K562 (cell line): ENCODE measurements around the gene TOMM5. TPM values are rescaled to one million over a fixed set of nuclear protein-coding genes. Genes with fewer than 3 reads are reported as not detected.

Experiments
- ATAC-seq: fragments of 200-7000 bp; cut with Tn5 transposase; 3 replicates; pipeline ENCODE4 v1.9.1; 2020; ENCODE audit warnings: moderate library complexity
- BruUV-seq: library from RNA; stranded (reverse); fragments of 400-500 nt; replicated peaks from 2 replicates; lab custom pipeline; 2021; lab: Mats Ljungman, UMichigan
- CTCF ChIA-PET: fragments of 300-600 bp; formaldehyde crosslinking; extraction: SDS; loops from one replicate; lab custom pipeline; 2021; ENCODE audit warnings: low intra/inter-chr PET ratio; lab: Yijun Ruan, JAX
- POLR2A ChIA-PET: fragments of 300-600, 350-650 bp; sonication (Branson Sonifier 250); formaldehyde crosslinking; extraction: SDS; loops from one replicate; lab custom pipeline; 2021; ENCODE audit warnings: antibody characterized with exemption, inconsistent platforms; lab: Yijun Ruan, JAX
- DNase-seq, 4 experiments: peaks; one replicate each; pipeline versions ENCODE4 v3.0.0 to v3.0.0-alpha.2; 2011 to 2018; ENCODE audit warnings: low spot score in 3 of 4, mixed read lengths in 3 of 4; ENCODE audit errors: extremely low read depth in 1 of 4
- FAIRE-seq: peaks from 2 replicates; lab custom pipeline; 2011; peaks lifted over from hg19 to GRCh38; lab: Jason Lieb, UNC
- H2AFZ ChIP-seq: 2 replicates; pipeline ENCODE4 v1.6.0; 2011; ENCODE audit warnings: low read depth, low read length, control low read depth, inconsistent platforms
- H3K27ac ChIP-seq: fragments of 200-600 bp; 3 replicates; pipeline ENCODE4 v1.8.0; 2011; ENCODE audit warnings: low read depth, mild to moderate bottlenecking, control low read depth, inconsistent platforms, low read length, moderate library complexity, mixed read lengths; ENCODE audit errors: extremely low read depth
- H3K27me3 ChIP-seq, 2 experiments: fragments of 300-600 bp in 1 of 2; 2 replicates in 1 of 2; 3 replicates in 1 of 2; pipeline versions ENCODE4 v1.6.0 to v1.8.0; 2011; ENCODE audit warnings: inconsistent platforms in 2 of 2, low read length in 2 of 2, mild to moderate bottlenecking in 1 of 2, mixed read lengths in 1 of 2, moderate library complexity in 1 of 2; ENCODE audit not compliant: control insufficient read depth in 2 of 2, insufficient read depth in 2 of 2
- H3K36me3 ChIP-seq: fragments of 300-600 bp; 3 replicates; pipeline ENCODE4 v1.8.0; 2011; ENCODE audit warnings: mild to moderate bottlenecking, low read length, inconsistent platforms; ENCODE audit not compliant: control insufficient read depth, insufficient read depth
- H3K4me1 ChIP-seq, 2 experiments: fragments of 200-600 bp in 1 of 2; replicated peaks in 1 of 2; 2 replicates in 1 of 2; 3 replicates in 1 of 2; pipeline versions ENCODE4 v1.5.1 to v1.8.0; 2011; ENCODE audit warnings: inconsistent platforms in 2 of 2, low read length in 2 of 2, mild to moderate bottlenecking in 1 of 2, mixed read lengths in 1 of 2, moderate library complexity in 1 of 2; ENCODE audit not compliant: control insufficient read depth in 2 of 2, insufficient read depth in 2 of 2
- H3K4me2 ChIP-seq: 2 replicates; pipeline ENCODE4 v1.6.1; 2011; ENCODE audit warnings: low read length, control low read depth, inconsistent platforms, mixed read lengths; ENCODE audit not compliant: insufficient read depth
- H3K4me3 ChIP-seq: fragments of 200-600 bp; sonication (generic), shearing (Covaris generic); 2 replicates; pipeline ENCODE4 v1.5.1; 2016; ENCODE audit warnings: control low read depth, inconsistent platforms
- H3K79me2 ChIP-seq: fragments of 200-600 bp; 3 replicates; pipeline ENCODE4 v1.8.0; 2011; ENCODE audit warnings: low read length, inconsistent platforms; ENCODE audit not compliant: control insufficient read depth, insufficient read depth
- H3K9ac ChIP-seq, 2 experiments: 2 replicates each; pipeline versions ENCODE4 v1.6.0 to v1.6.1; 2011; ENCODE audit warnings: low read depth in 2 of 2, low read length in 2 of 2, control low read depth in 1 of 2, inconsistent platforms in 1 of 2, mild to moderate bottlenecking in 1 of 2, mixed read lengths in 1 of 2; ENCODE audit not compliant: insufficient read depth in 1 of 2
- H3K9me1 ChIP-seq: one replicate; pipeline ENCODE4 v1.6.0; 2011; ENCODE audit warnings: inconsistent platforms, mild to moderate bottlenecking, low read length, moderate library complexity; ENCODE audit not compliant: control insufficient read depth, insufficient read depth
- H3K9me3 ChIP-seq: replicated peaks from 2 replicates; pipeline ENCODE4 v1.5.1; 2011; ENCODE audit warnings: low read depth, low read length, inconsistent platforms; ENCODE audit not compliant: control insufficient read depth, insufficient read depth
- H4K20me1 ChIP-seq: replicated peaks from 2 replicates; pipeline ENCODE4 v1.6.1; 2011; ENCODE audit warnings: low read length, inconsistent platforms, mixed read lengths; ENCODE audit not compliant: control insufficient read depth, insufficient read depth
- BCLAF1 ChIP-seq, 2 experiments: fragments of 450-650 bp in 1 of 2; IDR thresholded peaks; 2 replicates each; pipeline ENCODE4 v1.6.1; 2011 to 2017; ENCODE audit warnings: low read depth in 2 of 2, antibody characterized with exemption in 1 of 2, borderline replicate concordance in 1 of 2, low read length in 1 of 2, mild to moderate bottlenecking in 1 of 2, mixed read lengths in 1 of 2; ENCODE audit not compliant: control insufficient read depth in 1 of 2
- BRD9 ChIP-seq: fragments of 450-650 bp; IDR thresholded peaks from 2 replicates; pipeline ENCODE4 v1.6.1; 2018; ENCODE audit warnings: low read depth; ENCODE audit not compliant: partially characterized antibody
- EGR1 ChIP-seq: fragments of 450-650 bp; conservative IDR thresholded peaks from 2 replicates; pipeline ENCODE4 v1.6.1; 2017; ENCODE audit warnings: mild to moderate bottlenecking
- FOXA1 ChIP-seq: fragments of 450-650 bp; IDR thresholded peaks from 2 replicates; pipeline ENCODE4 v1.6.1; 2016; ENCODE audit warnings: mild to moderate bottlenecking, borderline replicate concordance
- KLF6 ChIP-seq: fragments of 250-450 bp; sonication (Bioruptor Pico); IDR thresholded peaks from 2 replicates; pipeline ENCODE4 v1.4.0; 2020; ENCODE audit warnings: mild to moderate bottlenecking, moderate library complexity, borderline replicate concordance
- MED1 ChIP-seq: sonication (generic); formaldehyde crosslinking; IDR thresholded peaks from 2 replicates; pipeline ENCODE4 v1.8.1; 2023; ENCODE audit warnings: missing genetic modification reagents, borderline replicate concordance
- NCOA6 ChIP-seq: fragments of 450-650 bp; IDR thresholded peaks from 2 replicates; pipeline ENCODE4 v1.6.1; 2017; ENCODE audit warnings: mild to moderate bottlenecking
- NFIC ChIP-seq: fragments of 450-650 bp; IDR thresholded peaks from 2 replicates; pipeline ENCODE4 v1.6.1; 2017; ENCODE audit warnings: mild to moderate bottlenecking, inconsistent platforms
- POLR2H ChIP-seq: IDR thresholded peaks from 2 replicates; pipeline ENCODE4 v1.6.1; 2016; ENCODE audit warnings: missing genetic modification characterization, low read depth, mild to moderate bottlenecking, control low read depth, missing compliant biosample characterization, moderate library complexity
- SUPT5H ChIP-seq: fragments of 450-650 bp; IDR thresholded peaks from 2 replicates; pipeline ENCODE4 v1.6.1; 2016
- TBL1XR1 ChIP-seq, 2 experiments: IDR thresholded peaks; 2 replicates each; pipeline ENCODE4 v1.6.1; 2012; ENCODE audit warnings: improper control_type of control experiment in 2 of 2, low read length in 2 of 2, mild to moderate bottlenecking in 1 of 2
- ZC3H8 ChIP-seq: fragments of 450-650 bp; IDR thresholded peaks from 2 replicates; pipeline ENCODE4 v1.6.1; 2017
- ZFX ChIP-seq: sonication (generic); formaldehyde crosslinking; IDR thresholded peaks from 2 replicates; pipeline ENCODE4 v1.8.0; 2022; ENCODE audit warnings: mild to moderate bottlenecking, missing genetic modification reagents, moderate library complexity
- ZKSCAN1 ChIP-seq: fragments of 150-350 bp; IDR thresholded peaks from 2 replicates; pipeline ENCODE4 v1.6.1; 2016; ENCODE audit warnings: low read depth, low read length
- ZNF354B ChIP-seq: fragments of 250-450 bp; sonication (Bioruptor Pico); IDR thresholded peaks from 2 replicates; pipeline ENCODE4 v1.4.0; 2020
- ZSCAN29 ChIP-seq: fragments of 450-650 bp; IDR thresholded peaks from 2 replicates; pipeline ENCODE4 v1.6.1; 2017
- WGBS: fragments of 100-300 bp; shearing (Covaris generic); methylation state at CpG from one replicate; pipeline ENCODE4 v1.1.6; 2016; ENCODE audit warnings: low coverage, mixed read lengths; ENCODE audit not compliant: insufficient coverage; ENCODE audit errors: missing lambda C conversion rate; 5-methylcytosine and 5-hydroxymethylcytosine counted together
- in situ Hi-C: fragments of 300-500 bp; cut with MboI; formaldehyde crosslinking; loops from 4 replicates; pipeline ENCODE4 v1.15.0; 2018; ENCODE audit warnings: inconsistent platforms, mixed read lengths
- intact Hi-C: fragments of 100-400 bp; cut with micrococcal nuclease; formaldehyde crosslinking; loops from 2 replicates; pipeline ENCODE4 v1.14.2; 2022
- polyA plus RNA-seq, 8 experiments: library from polyadenylated mRNA; depleted of rRNA in 4 of 8; stranded (reverse) in 5 of 8; unstranded in 3 of 8; fragments of >200 nt; fragmentation: Nextera tagmentation in 2 of 8; fragmentation: Illumina TruSeq in 1 of 8; extraction: Ambion mirVana in 2 of 8; extraction: Trizol in 1 of 8; gene quantifications; 2 replicates each; pipeline versions ENCODE4 v1.2.1 to v1.2.3, GENCODE V29; 2011 to 2014; ENCODE audit warnings: inconsistent platforms in 1 of 8, missing spikeins in 1 of 8
- total RNA-seq, 7 experiments: library from RNA; depleted of rRNA in 6 of 7; stranded (reverse); fragments of >200 nt in 6 of 7; fragmentation: Illumina TruSeq in 2 of 7; extraction: Trizol in 2 of 7; gene quantifications; 2 replicates each; pipeline versions ENCODE4 v1.2.1 to v1.2.3, GENCODE V29; 2011 to 2021; ENCODE audit warnings: low replicate concordance in 1 of 7

The TOMM5 gene
- total and polyA plus RNA-seq, 9 of the 15 experiments (the other 6 are each of a cell fraction or from before 2014, with no cell fraction given): 262 to 1,742 (median 496) TPM

GRCh38 chr9:37540634-37541033 is 51.8 kb downstream of the TOMM5 start:
- in situ Hi-C loops: no loop called here
- no peak for ATAC-seq
- H3K9me3 ChIP-seq: no peaks in the 10 kb centered on the region
- no peak overlapping the region for H3K4me3 ChIP-seq
- no peak overlapping the region for H3K9ac ChIP-seq
- H3K79me2 ChIP-seq: no peaks in the 10 kb centered on the region
- TF ChIP-seq ZKSCAN1 (no peak), FOXA1 (no peak), MED1 (no peak), NFIC (no peak), EGR1 (no peak), ZFX (CRISPR knock-in tag) (no peak), POLR2H (tag) (no peak), BCLAF1 (IDR thresholded peaks at IDR 0.05; ENCODE audit: borderline replicate concordance in 1 of 2, control insufficient read depth in 1 of 2, low read depth in 2 of 2, low read length in 1 of 2) (no peak), KLF6 (CRISPR knock-in tag) (no peak), ZC3H8 (no peak), NCOA6 (no peak), TBL1XR1 (IDR thresholded peaks at IDR 0.05; ENCODE audit: low read length in 2 of 2) (no peak), BRD9 (no peak), ZNF354B (CRISPR knock-in tag) (no peak), ZSCAN29 (no peak), SUPT5H (no peak)
- 86% methylated on average over 3 of the region's 3 CpGs for WGBS
- 0 out of 2 replicates have a peak, but pooled peaks cover under 1% of the 10 kb centered on the region for H4K20me1 ChIP-seq
- H3K36me3 ChIP-seq: peaks cover 31% of the 10 kb centered on the region; the same call in 2 of the 3 replicates
- ChIA-PET POLR2A (no interaction called here), CTCF (no interaction called here)
- H3K4me1 ChIP-seq: no peaks in the 10 kb centered on the region
- H3K4me2 ChIP-seq: no peak overlapping the region
- DNase-seq: no peak
- H3K27me3 ChIP-seq: no peaks in the 10 kb centered on the region
- intact Hi-C loops: no loop called here
- BruUV-seq: no TSS peak
- no peak overlapping the region for H3K27ac ChIP-seq
- no peaks in the 10 kb centered on the region for H3K9me1 ChIP-seq
- FAIRE-seq: no peak
- no peak overlapping the region for H2AFZ ChIP-seq
